Measurements from ENCODE around the gene ALDH8A1. TPM values are rescaled to one million over a fixed set of nuclear protein-coding genes. Genes with fewer than 3 reads are reported as not detected.

The ALDH8A1 gene
- polyA plus RNA-seq, 2 of the 4 experiments (the other 2 are of a cell fraction): 0.18 to 0.85 TPM

- TF ChIP-seq CHD4 (IDR thresholded peaks at IDR 0.05; ENCODE audit: borderline replicate concordance) (no peak), ESRRA (IDR thresholded peaks at IDR 0.05; ENCODE audit: borderline replicate concordance, low read length) (no peak), HOXB13 (CRISPR knock-in tag; IDR thresholded peaks at IDR 0.05; ENCODE audit: low read depth) (no peak), RCOR1 (IDR thresholded peaks at IDR 0.05; ENCODE audit: low read depth, low read length) (no peak)
Measured at GRCh38 chr6:134961366-134961765, 11.5 kb upstream of the ALDH8A1 start (continued).

- Histone ChIP-seq H3K4me1 (no peaks in the 10 kb centered on the region), H3K27ac (no peak overlapping the region), H3K9me3 (no peaks in the 10 kb centered on the region), H3K4me2 (no peak overlapping the region), H3K4me3 (no peak overlapping the region)
- no peak for DNase-seq (ENCODE audit: low read depth in 1 of 2, low spot score in 1 of 2)
- ChIA-PET CTCF (no interaction called here), POLR2A (no interaction called here)
- ATAC-seq: no peak
- no peak for FAIRE-seq
- TF ChIP-seq ELK1 (IDR thresholded peaks at IDR 0.05; ENCODE audit: low read depth, low read length) (no peak), NR3C1 (IDR thresholded peaks at IDR 0.05) (no peak), HDAC2 (IDR thresholded peaks at IDR 0.05) (no peak), USF2 (IDR thresholded peaks at IDR 0.05) (no peak), ZNF302 (CRISPR knock-in tag; IDR thresholded peaks at IDR 0.05) (no peak), BHLHE40 (IDR thresholded peaks at IDR 0.05; ENCODE audit: low read depth, low read length) (no peak), CHD2 (IDR thresholded peaks at IDR 0.05; ENCODE audit: low read length, partially characterized antibody) (no peak), EHMT2 (IDR thresholded peaks at IDR 0.05; ENCODE audit: low read depth) (no peak), CTCF (IDR thresholded peaks at IDR 0.05) (no peak), REST (IDR thresholded peaks at IDR 0.05) (no peak), CEBPB (IDR thresholded peaks at IDR 0.05) (no peak), HEYL (CRISPR knock-in tag; IDR thresholded peaks at IDR 0.05) (no peak), POLR2AphosphoS2 (conservative IDR thresholded peaks at IDR 0.05; ENCODE audit: low read length) (no peak)
Measured at GRCh38 chr6:134959603-134960002, 9.7 kb upstream of the ALDH8A1 start.

GRCh38 chr6:134956676-134957075 lies 6.8 kb upstream of the ALDH8A1 start:
- FAIRE-seq (no peak), DNase-seq (ENCODE audit: low read depth in 1 of 2, low spot score in 1 of 2) (no peak), ATAC-seq (no peak)
- CTCF ChIA-PET: interaction anchor here (1.0 kb wide), 1 partner anchor 17 kb away, joined by 3 read pairs; no protein-coding TSS in a partner anchor
- WGBS (ENCODE audit: missing lambda C conversion rate): 91% methylated on average over 2 of the region's 2 CpGs
- no peak overlapping the region for H3K4me3 ChIP-seq
- H3K27ac ChIP-seq: no peak overlapping the region
- no peaks in the 10 kb centered on the region for H3K9me3 ChIP-seq
- POLR2A ChIA-PET: no interaction called here
- H3K4me2 ChIP-seq: no peak overlapping the region
- H3K4me1 ChIP-seq: no peaks in the 10 kb centered on the region
- no peak for TF ChIP-seq ZFP36 (IDR thresholded peaks at IDR 0.05; ENCODE audit: borderline replicate concordance, partially characterized antibody)
- TF ChIP-seq RNF2 (IDR thresholded peaks at IDR 0.05; ENCODE audit: borderline replicate concordance, low read depth): no peak
- no peak for TF ChIP-seq BCL3 (IDR thresholded peaks at IDR 0.05)
- no peak for TF ChIP-seq HOXB13 (CRISPR knock-in tag; IDR thresholded peaks at IDR 0.05; ENCODE audit: low read depth)
- no peak for TF ChIP-seq RCOR1 (IDR thresholded peaks at IDR 0.05; ENCODE audit: low read depth, low read length)
- no peak for TF ChIP-seq PBX3 (IDR thresholded peaks at IDR 0.05)
- TF ChIP-seq MAZ (IDR thresholded peaks at IDR 0.05; ENCODE audit: borderline replicate concordance, low read depth, low read length): no peak
- TF ChIP-seq ATOH8 (CRISPR knock-in tag; IDR thresholded peaks at IDR 0.05; ENCODE audit: low read depth): no peak

Measured in A549 (cell line).